GM21515 (cell line): Measurements from ENCODE around the gene RNF169.
"Not testable (repeated sequence)": the region's sequence is repeated elsewhere in the genome, so short reads cannot be mapped to it uniquely, and the experiment has no call there.

Source experiments
- ATAC-seq: cut with Tn5 transposase; IDR thresholded peaks from one replicate; pipeline ENCODE4 v1.9.1; 2021; ENCODE audit not compliant: unreplicated experiment

RNF169 gene

GRCh38 chr11:74819400-74819799, 70.8 kb downstream of the RNF169 start:
- ATAC-seq, result no peak

- no peak for ATAC-seq
Observed at GRCh38 chr11:74820763-74821162, 72.1 kb downstream of the RNF169 start.

GRCh38 chr11:74822170-74822569, 73.5 kb downstream of the RNF169 start:
- no peak for ATAC-seq

GRCh38 chr11:74824285-74824982, 75.8 kb downstream of the RNF169 start:
- no peak for ATAC-seq

- ATAC-seq, result not testable (repeated sequence)
Observed at GRCh38 chr11:74825596-74825995, 76.9 kb downstream of the RNF169 start.

- ATAC-seq, result no peak
Observed at GRCh38 chr11:74826901-74827300, 78.3 kb downstream of the RNF169 start.

- ATAC-seq, result no peak
Observed at GRCh38 chr11:74837191-74837590, 88.5 kb downstream of the RNF169 start.

- ATAC-seq, result no peak
Observed at GRCh38 chr11:74838188-74838587, 89.5 kb downstream of the RNF169 start.

GRCh38 chr11:74839446-74839845, 90.8 kb downstream of the RNF169 start:
- no peak for ATAC-seq

- ATAC-seq, result no peak
Observed at GRCh38 chr11:74839971-74840370, 91.3 kb downstream of the RNF169 start.

GRCh38 chr11:74840486-74840885, 91.8 kb downstream of the RNF169 start:
- no peak for ATAC-seq

GRCh38 chr11:74842967-74843366, 94.3 kb downstream of the RNF169 start:
- ATAC-seq, result no peak

GRCh38 chr11:74844072-74844471, 95.4 kb downstream of the RNF169 start:
- no peak for ATAC-seq

- ATAC-seq, result no peak
Observed at GRCh38 chr11:74844865-74845264, 96.2 kb downstream of the RNF169 start.

GRCh38 chr11:74845978-74846517, 97.4 kb downstream of the RNF169 start:
- no peak for ATAC-seq

- no peak for ATAC-seq
Observed at GRCh38 chr11:74846770-74847169, 98.1 kb downstream of the RNF169 start.

- no peak for ATAC-seq
Observed at GRCh38 chr11:74847395-74847794, 98.7 kb downstream of the RNF169 start.

- no peak for ATAC-seq
Observed at GRCh38 chr11:74847895-74848294, 99.2 kb downstream of the RNF169 start.

- no peak for ATAC-seq
Observed at GRCh38 chr11:74849525-74850391, 101.1 kb downstream of the RNF169 start.

- ATAC-seq, result no peak
Observed at GRCh38 chr11:74853223-74853622, 104.6 kb downstream of the RNF169 start.

- no peak for ATAC-seq
Observed at GRCh38 chr11:74860743-74861142, 112.1 kb downstream of the RNF169 start.

GRCh38 chr11:74863410-74863809, 114.8 kb downstream of the RNF169 start:
- no peak for ATAC-seq
